Astrocyte (in vitro differentiated cells and primary cell): ENCODE data around the gene PAH.

Experiments
- EZH2 ChIP-seq: IDR thresholded peaks from 2 replicates; pipeline ENCODE4 v1.6.1; 2012; ENCODE audit warnings: mild to moderate bottlenecking, low read length, inconsistent platforms; ENCODE audit not compliant: insufficient read depth
- TF ChIP-seq, protein P1 (sequence below): IDR thresholded peaks from 2 replicates; pipeline ENCODE4 v1.5.1; 2011; ENCODE audit warnings: low read depth, mild to moderate bottlenecking, inconsistent platforms, low read length, moderate library complexity; ENCODE audit not compliant: insufficient read depth

GRCh38 chr12:102880783-102881182 is 36.3 kb downstream of the PAH start:
- TF ChIP-seq, protein P1, sequence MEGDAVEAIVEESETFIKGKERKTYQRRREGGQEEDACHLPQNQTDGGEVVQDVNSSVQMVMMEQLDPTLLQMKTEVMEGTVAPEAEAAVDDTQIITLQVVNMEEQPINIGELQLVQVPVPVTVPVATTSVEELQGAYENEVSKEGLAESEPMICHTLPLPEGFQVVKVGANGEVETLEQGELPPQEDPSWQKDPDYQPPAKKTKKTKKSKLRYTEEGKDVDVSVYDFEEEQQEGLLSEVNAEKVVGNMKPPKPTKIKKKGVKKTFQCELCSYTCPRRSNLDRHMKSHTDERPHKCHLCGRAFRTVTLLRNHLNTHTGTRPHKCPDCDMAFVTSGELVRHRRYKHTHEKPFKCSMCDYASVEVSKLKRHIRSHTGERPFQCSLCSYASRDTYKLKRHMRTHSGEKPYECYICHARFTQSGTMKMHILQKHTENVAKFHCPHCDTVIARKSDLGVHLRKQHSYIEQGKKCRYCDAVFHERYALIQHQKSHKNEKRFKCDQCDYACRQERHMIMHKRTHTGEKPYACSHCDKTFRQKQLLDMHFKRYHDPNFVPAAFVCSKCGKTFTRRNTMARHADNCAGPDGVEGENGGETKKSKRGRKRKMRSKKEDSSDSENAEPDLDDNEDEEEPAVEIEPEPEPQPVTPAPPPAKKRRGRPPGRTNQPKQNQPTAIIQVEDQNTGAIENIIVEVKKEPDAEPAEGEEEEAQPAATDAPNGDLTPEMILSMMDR = no peak
- TF ChIP-seq EZH2 = no peak
